GM23338 (cell line): ENCODE measurements around the gene RMDN3. TPM values are rescaled to one million over a fixed set of nuclear protein-coding genes. Genes with fewer than 3 reads are reported as not detected.

Source experiments
- ATAC-seq: fragments of 200-7000 bp; cut with Tn5 transposase; 3 replicates; pipeline ENCODE4 v1.9.1; 2020
- DNase-seq: peaks from one replicate; pipeline ENCODE4 v3.0.0-alpha.2; 2015; ENCODE audit warnings: low spot score
- H2AFZ ChIP-seq: fragments of 200-600 bp; sonication (generic); 2 replicates; pipeline ENCODE4 v1.8.0; 2016; ENCODE audit warnings: antibody characterized with exemption, mild to moderate bottlenecking, moderate library complexity
- H3F3A ChIP-seq: fragments of 200-600 bp; sonication (generic); replicated peaks from 2 replicates; pipeline ENCODE4 v1.8.0; 2017; ENCODE audit warnings: antibody characterized with exemption, mixed run types, low read depth
- H3K27ac ChIP-seq: fragments of 200-600 bp; sonication (generic); 2 replicates; pipeline ENCODE4 v1.6.1; 2016; ENCODE audit warnings: low read depth
- H3K27me3 ChIP-seq: fragments of 200-600 bp; sonication (generic); 2 replicates; pipeline ENCODE4 v1.8.0; 2016; ENCODE audit warnings: mild to moderate bottlenecking, mixed run types, moderate library complexity; ENCODE audit not compliant: insufficient read depth
- H3K36me3 ChIP-seq: fragments of 200-600 bp; sonication (generic); 2 replicates; pipeline ENCODE4 v1.8.0; 2016; ENCODE audit warnings: mild to moderate bottlenecking; ENCODE audit not compliant: insufficient read depth
- H3K4me1 ChIP-seq: fragments of 200-600 bp; sonication (generic); 2 replicates; pipeline ENCODE4 v1.8.0; 2016; ENCODE audit warnings: mild to moderate bottlenecking, moderate library complexity; ENCODE audit not compliant: insufficient read depth
- H3K4me2 ChIP-seq: fragments of 200-600 bp; sonication (generic); 2 replicates; pipeline ENCODE4 v1.7.1; 2017; ENCODE audit warnings: mixed run types
- H3K4me3 ChIP-seq: fragments of 200-600 bp; sonication (generic); 2 replicates; pipeline ENCODE4 v1.6.1; 2016; ENCODE audit warnings: mixed run types
- H3K79me2 ChIP-seq: fragments of 200-600 bp; sonication (generic); replicated peaks from 2 replicates; pipeline ENCODE4 v1.8.0; 2017; ENCODE audit warnings: mild to moderate bottlenecking; ENCODE audit not compliant: insufficient read depth
- H3K9me2 ChIP-seq: fragments of 200-600 bp; sonication (generic); 2 replicates; pipeline ENCODE4 v1.8.0; 2017; ENCODE audit not compliant: insufficient read depth
- H4K20me1 ChIP-seq: fragments of 200-600 bp; sonication (generic); replicated peaks from 2 replicates; pipeline ENCODE4 v1.8.0; 2017; ENCODE audit warnings: mild to moderate bottlenecking; ENCODE audit not compliant: insufficient read depth
- H3K27ac Mint-ChIP-seq: 2 replicates; pipeline ENCODE4 v1.8.0; 2020; ENCODE audit warnings: inconsistent platforms, mild to moderate bottlenecking, moderate library complexity, mixed read lengths
- H3K27me3 Mint-ChIP-seq: 3 replicates; pipeline ENCODE4 v1.8.0; 2022; ENCODE audit warnings: low read depth, mild to moderate bottlenecking, moderate library complexity, mixed read lengths, inconsistent platforms; ENCODE audit not compliant: insufficient read depth, poor library complexity
- H3K36me3 Mint-ChIP-seq: 3 replicates; pipeline ENCODE4 v1.8.0; 2021; ENCODE audit warnings: low read depth, mild to moderate bottlenecking, inconsistent platforms, moderate library complexity, mixed read lengths
- H3K4me1 Mint-ChIP-seq: 3 replicates; pipeline ENCODE4 v1.8.0; 2020; ENCODE audit warnings: mild to moderate bottlenecking, inconsistent platforms, mixed read lengths
- H3K4me3 Mint-ChIP-seq: 3 replicates; pipeline ENCODE4 v1.8.0; 2021; ENCODE audit warnings: moderate library complexity, mild to moderate bottlenecking, inconsistent platforms, mixed read lengths
- H3K9me3 Mint-ChIP-seq: 3 replicates; pipeline ENCODE4 v1.8.0; 2020; ENCODE audit warnings: moderate library complexity, mild to moderate bottlenecking, inconsistent platforms, mixed read lengths
- CREB1 ChIP-seq: fragments of 250-450 bp; sonication (Bioruptor Pico); IDR thresholded peaks from 2 replicates; pipeline ENCODE4 v1.5.0; 2020; ENCODE audit warnings: low read depth, mild to moderate bottlenecking, moderate library complexity
- CTCF ChIP-seq, 2 experiments: fragments of 200-600 bp in 1 of 2; sonication (generic) in 1 of 2; conservative IDR thresholded peaks; 2 replicates each; pipeline versions ENCODE4 v1.5.1 to v1.6.1; 2016 to 2017; ENCODE audit warnings: antibody characterized with exemption in 2 of 2, low read depth in 2 of 2, mild to moderate bottlenecking in 2 of 2, moderate library complexity in 1 of 2
- EZH2 ChIP-seq: fragments of 200-600 bp; sonication (generic); IDR thresholded peaks from one replicate; pipeline ENCODE4 v1.8.0; 2017; ENCODE audit warnings: antibody characterized with exemption, mild to moderate bottlenecking, low read depth; ENCODE audit not compliant: unreplicated experiment
- EZH2phosphoT487 ChIP-seq: fragments of 200-600 bp; sonication (generic); IDR thresholded peaks from one replicate; pipeline ENCODE4 v1.8.1; 2018; ENCODE audit warnings: antibody characterized with exemption; ENCODE audit not compliant: unreplicated experiment
- JUNB ChIP-seq: IDR thresholded peaks from one replicate; pipeline ENCODE4 v1.6.1; 2016; ENCODE audit warnings: antibody characterized with exemption; ENCODE audit not compliant: unreplicated experiment
- NANOG ChIP-seq: IDR thresholded peaks from 2 replicates; pipeline ENCODE4 v1.6.1; 2016; ENCODE audit warnings: antibody characterized with exemption, borderline replicate concordance
- POLR2AphosphoS5 ChIP-seq: IDR thresholded peaks from 2 replicates; pipeline ENCODE4 v1.6.1; 2016; ENCODE audit warnings: antibody characterized with exemption, low read depth
- REST ChIP-seq: IDR thresholded peaks from one replicate; pipeline ENCODE4 v1.6.1; 2018; ENCODE audit warnings: antibody characterized with exemption; ENCODE audit not compliant: unreplicated experiment
- STAT1 ChIP-seq: IDR thresholded peaks from one replicate; pipeline ENCODE4 v1.6.1; 2016; ENCODE audit warnings: antibody characterized with exemption; ENCODE audit not compliant: unreplicated experiment
- ZNF331 ChIP-seq: fragments of 250-450 bp; sonication (Bioruptor Pico); IDR thresholded peaks from 2 replicates; pipeline ENCODE4 v1.5.0; 2020; ENCODE audit warnings: low read depth, mild to moderate bottlenecking, moderate library complexity
- polyA plus RNA-seq: library from polyadenylated mRNA; unstranded; fragments of >200 nt; fragmentation: Nextera tagmentation; extraction: Ambion mirVana; gene quantifications from 2 replicates; pipeline ENCODE4 v1.2.1, GENCODE V29; 2016
- total RNA-seq: library from RNA; depleted of rRNA; stranded (reverse); fragments of >200 nt; shearing (Covaris generic); gene quantifications from 2 replicates; pipeline ENCODE4 v1.2.3, GENCODE V29; 2014

The RMDN3 gene
- total and polyA plus RNA-seq, 2 experiments from 2014 or later = 15.6 to 17.0 TPM

- no peak for DNase-seq
- Mint-ChIP-seq H3K4me1 (peaks cover 39% of the 10 kb centered on the region), H3K36me3 (no peaks in the 10 kb centered on the region), H3K9me3 (no peaks in the 10 kb centered on the region), H3K27ac (no peak overlapping the region), H3K27me3 (peaks cover 18% of the 10 kb centered on the region), H3K4me3 (no peak overlapping the region; the same call in 2 of the 3 replicates)
- H3K4me1 ChIP-seq = peaks cover 15% of the 10 kb centered on the region
- no peak for ATAC-seq
- H3K79me2 ChIP-seq = no peaks in the 10 kb centered on the region
- H3F3A ChIP-seq = peaks cover 11% of the 10 kb centered on the region
- no peaks in the 10 kb centered on the region for H3K36me3 ChIP-seq
- H3K4me3 ChIP-seq = no peak overlapping the region
- H3K27ac ChIP-seq = no peak overlapping the region
- no peaks in the 10 kb centered on the region for H3K9me2 ChIP-seq
- no peak overlapping the region for H3K4me2 ChIP-seq
- H3K27me3 ChIP-seq = no peaks in the 10 kb centered on the region
- H4K20me1 ChIP-seq = no peaks in the 10 kb centered on the region
- TF ChIP-seq CREB1 (CRISPR knock-in tag) (no peak), REST (no peak)
- no peak overlapping the region for H2AFZ ChIP-seq
These were observed 13.6 kb upstream of the RMDN3 start for GRCh38 chr15:40768521-40769273.

GRCh38 chr15:40767838-40768500 is 12.9 kb upstream of the RMDN3 start:
- H3K27me3 Mint-ChIP-seq = peaks cover 25% of the 10 kb centered on the region
- Histone ChIP-seq H3K4me3 (no peak overlapping the region), H3K27me3 (0 out of 2 replicates have a peak, but pooled peaks cover 4% of the 10 kb centered on the region), H2AFZ (no peak overlapping the region), H3K36me3 (no peaks in the 10 kb centered on the region), H3K79me2 (no peaks in the 10 kb centered on the region), H3K27ac (no peak overlapping the region), H3K4me1 (peaks cover 17% of the 10 kb centered on the region), H3F3A (peaks cover 15% of the 10 kb centered on the region), H4K20me1 (no peaks in the 10 kb centered on the region), H3K4me2 (no peak overlapping the region), H3K9me2 (no peaks in the 10 kb centered on the region)
- H3K27ac Mint-ChIP-seq = no peak overlapping the region
- ATAC-seq (no peak), DNase-seq (no peak)
- H3K4me3 Mint-ChIP-seq = no peak overlapping the region
- no peaks in the 10 kb centered on the region for H3K36me3 Mint-ChIP-seq
- no peaks in the 10 kb centered on the region for H3K9me3 Mint-ChIP-seq
- H3K4me1 Mint-ChIP-seq = peaks cover 39% of the 10 kb centered on the region
- TF ChIP-seq STAT1 = no peak
- TF ChIP-seq NANOG = no peak
- TF ChIP-seq REST = no peak
- TF ChIP-seq POLR2AphosphoS5 = no peak
- no peak for TF ChIP-seq CTCF (conservative IDR thresholded peaks at IDR 0.05; ENCODE audit: low read depth in 2 of 2)
- no peak for TF ChIP-seq EZH2
- no peak for TF ChIP-seq JUNB
- no peak for TF ChIP-seq ZNF331 (CRISPR knock-in tag)
- no peak for TF ChIP-seq EZH2phosphoT487
- TF ChIP-seq CREB1 (CRISPR knock-in tag) = no peak
